NCI-H774 (cell line): ENCODE results near the gene ZNF185.
"Not testable (repeated sequence)": the region's sequence is repeated elsewhere in the genome, so short reads cannot be mapped to it uniquely, and the experiment has no call there.

Experiments
- DNase-seq: peaks from one replicate; lab custom pipeline; 2025; lab: John Stamatoyannopoulos, UW

Gene ZNF185

GRCh38 chrX:152895724-152896420, 2.0 kb upstream of the ZNF185 start:
- DNase-seq = no peak

GRCh38 chrX:152896450-152896849, 1.4 kb upstream of the ZNF185 start:
- DNase-seq = no peak

- no peak for DNase-seq
Observed at GRCh38 chrX:152898442-152898841, 575 bp downstream of the ZNF185 start.

GRCh38 chrX:152899111-152899873, 1.4 kb downstream of the ZNF185 start:
- DNase-seq = no peak

- DNase-seq = no peak
Observed at GRCh38 chrX:152899874-152900719, 2.2 kb downstream of the ZNF185 start.

GRCh38 chrX:152900937-152901445, 3.1 kb downstream of the ZNF185 start:
- no peak for DNase-seq

- DNase-seq = no peak
Observed at GRCh38 chrX:152901816-152902501, 4.1 kb downstream of the ZNF185 start.

GRCh38 chrX:152902502-152902820, 4.6 kb downstream of the ZNF185 start:
- DNase-seq = no peak

- DNase-seq = no peak
Observed at GRCh38 chrX:152903589-152903988, 5.7 kb downstream of the ZNF185 start.

- peak; percentile 1 for DNase-seq
Observed at GRCh38 chrX:152904151-152905080, 6.5 kb downstream of the ZNF185 start.

- DNase-seq = no peak
Observed at GRCh38 chrX:152905081-152905420, 7.2 kb downstream of the ZNF185 start.

- DNase-seq = no peak
Observed at GRCh38 chrX:152907084-152907651, 9.3 kb downstream of the ZNF185 start.

- DNase-seq = no peak
Observed at GRCh38 chrX:152908486-152908885, 10.6 kb downstream of the ZNF185 start.

GRCh38 chrX:152910018-152910417, 12.2 kb downstream of the ZNF185 start:
- not testable (repeated sequence) for DNase-seq

- no peak for DNase-seq
Observed at GRCh38 chrX:152912106-152912505, 14.2 kb downstream of the ZNF185 start.

GRCh38 chrX:152912641-152913040, 14.8 kb downstream of the ZNF185 start:
- DNase-seq = no peak

- no peak for DNase-seq
Observed at GRCh38 chrX:152913346-152913745, 15.5 kb downstream of the ZNF185 start.

- DNase-seq = no peak
Observed at GRCh38 chrX:152913910-152914309, 16.0 kb downstream of the ZNF185 start.

- no peak for DNase-seq
Observed at GRCh38 chrX:152915541-152916241, 17.8 kb downstream of the ZNF185 start.
